ENCODE measurements around the gene GMDS. TPM values are rescaled to one million over a fixed set of nuclear protein-coding genes. Genes with fewer than 3 reads are reported as not detected.

GMDS gene
- total RNA-seq, 1 experiment from 2014 or later = 9.7 TPM

GRCh38 chr6:1906014-1906413, 339.4 kb downstream of the GMDS start:
- DNase-seq = no peak
- H3K36me3 ChIP-seq (ENCODE audit: insufficient read depth, low read length) = no peaks in the 10 kb centered on the region
- H2AFZ ChIP-seq (ENCODE audit: low read length) = no peak overlapping the region
- H3K9me2 ChIP-seq (replicated peaks; ENCODE audit: insufficient read depth, low read length) = no peaks in the 10 kb centered on the region
- no peaks in the 10 kb centered on the region for H4K20me1 ChIP-seq (ENCODE audit: insufficient read depth, low read depth, low read length)
- H3K79me2 ChIP-seq (ENCODE audit: low read length) = no peaks in the 10 kb centered on the region
- no peaks in the 10 kb centered on the region for H3K27me3 ChIP-seq (ENCODE audit: low read length)
- H3K9me3 ChIP-seq (ENCODE audit: low read length) = no peaks in the 10 kb centered on the region
- no peak overlapping the region for H3K4me2 ChIP-seq (ENCODE audit: low read depth, low read length, poor library complexity, severe bottlenecking)
- H3K4me1 ChIP-seq (ENCODE audit: low read length) = no peaks in the 10 kb centered on the region
- H3K4me3 ChIP-seq (ENCODE audit: low read length) = no peak overlapping the region
- no peak overlapping the region for H3K27ac ChIP-seq (ENCODE audit: low read length)
- no peak overlapping the region for H3K9ac ChIP-seq (ENCODE audit: low read length)

GRCh38 chr6:1904898-1905297, 340.5 kb downstream of the GMDS start:
- no peak overlapping the region for H3K4me2 ChIP-seq (ENCODE audit: low read depth, low read length, poor library complexity, severe bottlenecking)
- DNase-seq = no peak
- no peaks in the 10 kb centered on the region for H3K36me3 ChIP-seq (ENCODE audit: insufficient read depth, low read length)
- no peaks in the 10 kb centered on the region for H3K9me3 ChIP-seq (ENCODE audit: low read length)
- no peaks in the 10 kb centered on the region for H3K79me2 ChIP-seq (ENCODE audit: low read length)
- H3K4me3 ChIP-seq (ENCODE audit: low read length) = no peak overlapping the region
- H2AFZ ChIP-seq (ENCODE audit: low read length) = no peak overlapping the region
- H4K20me1 ChIP-seq (ENCODE audit: insufficient read depth, low read depth, low read length) = no peaks in the 10 kb centered on the region
- H3K9me2 ChIP-seq (replicated peaks; ENCODE audit: insufficient read depth, low read length) = no peaks in the 10 kb centered on the region
- H3K27me3 ChIP-seq (ENCODE audit: low read length) = no peaks in the 10 kb centered on the region
- no peaks in the 10 kb centered on the region for H3K4me1 ChIP-seq (ENCODE audit: low read length)
- no peak overlapping the region for H3K27ac ChIP-seq (ENCODE audit: low read length)
- H3K9ac ChIP-seq (ENCODE audit: low read length) = no peak overlapping the region

GRCh38 chr6:1904466-1904799, 341.0 kb downstream of the GMDS start:
- no peak overlapping the region for H3K9ac ChIP-seq (ENCODE audit: low read length)
- H3K4me2 ChIP-seq (ENCODE audit: low read depth, low read length, poor library complexity, severe bottlenecking) = no peak overlapping the region
- H3K4me3 ChIP-seq (ENCODE audit: low read length) = no peak overlapping the region

GRCh38 chr6:1903780-1904465, 341.5 kb downstream of the GMDS start:
- H3K4me1 ChIP-seq (ENCODE audit: low read length) = no peaks in the 10 kb centered on the region
- H3K9me2 ChIP-seq (replicated peaks; ENCODE audit: insufficient read depth, low read length) = no peaks in the 10 kb centered on the region
- no peak overlapping the region for H2AFZ ChIP-seq (ENCODE audit: low read length)
- no peak overlapping the region for H3K27ac ChIP-seq (ENCODE audit: low read length)
- no peaks in the 10 kb centered on the region for H3K9me3 ChIP-seq (ENCODE audit: low read length)
- no peaks in the 10 kb centered on the region for H3K27me3 ChIP-seq (ENCODE audit: low read length)
- no peak overlapping the region for H3K4me3 ChIP-seq (ENCODE audit: low read length)
- H4K20me1 ChIP-seq (ENCODE audit: insufficient read depth, low read depth, low read length) = no peaks in the 10 kb centered on the region
- no peak for DNase-seq
- H3K9ac ChIP-seq (ENCODE audit: low read length) = no peak overlapping the region
- no peaks in the 10 kb centered on the region for H3K36me3 ChIP-seq (ENCODE audit: insufficient read depth, low read length)
- no peaks in the 10 kb centered on the region for H3K79me2 ChIP-seq (ENCODE audit: low read length)
- no peak overlapping the region for H3K4me2 ChIP-seq (ENCODE audit: low read depth, low read length, poor library complexity, severe bottlenecking)

More at GRCh38 chr6:1904466-1904799, 341.0 kb downstream of the GMDS start:
- no peak for DNase-seq
- Histone ChIP-seq H3K36me3 (ENCODE audit: insufficient read depth, low read length) (no peaks in the 10 kb centered on the region), H3K79me2 (ENCODE audit: low read length) (no peaks in the 10 kb centered on the region), H3K9me2 (replicated peaks; ENCODE audit: insufficient read depth, low read length) (no peaks in the 10 kb centered on the region), H4K20me1 (ENCODE audit: insufficient read depth, low read depth, low read length) (no peaks in the 10 kb centered on the region), H2AFZ (ENCODE audit: low read length) (no peak overlapping the region), H3K9me3 (ENCODE audit: low read length) (no peaks in the 10 kb centered on the region), H3K4me1 (ENCODE audit: low read length) (no peaks in the 10 kb centered on the region), H3K27ac (ENCODE audit: low read length) (no peak overlapping the region), H3K27me3 (ENCODE audit: low read length) (no peaks in the 10 kb centered on the region)

- Histone ChIP-seq H4K20me1 (ENCODE audit: insufficient read depth, low read depth, low read length) (no peaks in the 10 kb centered on the region), H3K79me2 (ENCODE audit: low read length) (no peaks in the 10 kb centered on the region), H3K27me3 (ENCODE audit: low read length) (no peaks in the 10 kb centered on the region), H3K4me1 (ENCODE audit: low read length) (no peaks in the 10 kb centered on the region), H3K4me3 (ENCODE audit: low read length) (no peak overlapping the region), H3K27ac (ENCODE audit: low read length) (no peak overlapping the region), H3K4me2 (ENCODE audit: low read depth, low read length, poor library complexity, severe bottlenecking) (no peak overlapping the region), H3K9me3 (ENCODE audit: low read length) (no peaks in the 10 kb centered on the region), H3K9ac (ENCODE audit: low read length) (no peak overlapping the region), H3K9me2 (replicated peaks; ENCODE audit: insufficient read depth, low read length) (no peaks in the 10 kb centered on the region), H2AFZ (ENCODE audit: low read length) (no peak overlapping the region), H3K36me3 (ENCODE audit: insufficient read depth, low read length) (no peaks in the 10 kb centered on the region)
- DNase-seq = no peak
Observed at GRCh38 chr6:1901556-1901955, 343.8 kb downstream of the GMDS start.

GRCh38 chr6:1896897-1897296, 348.5 kb downstream of the GMDS start:
- Histone ChIP-seq H3K4me2 (ENCODE audit: low read depth, low read length, poor library complexity, severe bottlenecking) (no peak overlapping the region), H3K27me3 (ENCODE audit: low read length) (no peaks in the 10 kb centered on the region), H3K4me1 (ENCODE audit: low read length) (no peaks in the 10 kb centered on the region), H3K27ac (ENCODE audit: low read length) (no peak overlapping the region), H3K4me3 (ENCODE audit: low read length) (no peak overlapping the region), H2AFZ (ENCODE audit: low read length) (no peak overlapping the region), H3K9ac (ENCODE audit: low read length) (no peak overlapping the region), H3K9me2 (replicated peaks; ENCODE audit: insufficient read depth, low read length) (no peaks in the 10 kb centered on the region), H3K36me3 (ENCODE audit: insufficient read depth, low read length) (no peaks in the 10 kb centered on the region), H3K79me2 (ENCODE audit: low read length) (no peaks in the 10 kb centered on the region), H4K20me1 (ENCODE audit: insufficient read depth, low read depth, low read length) (peaks cover 7% of the 10 kb centered on the region; the same call in 1 of the 2 replicates), H3K9me3 (ENCODE audit: low read length) (no peaks in the 10 kb centered on the region)
- DNase-seq = no peak

GRCh38 chr6:1895721-1896120, 349.7 kb downstream of the GMDS start:
- no peak overlapping the region for H2AFZ ChIP-seq (ENCODE audit: low read length)
- H3K27ac ChIP-seq (ENCODE audit: low read length) = no peak overlapping the region
- peaks cover 7% of the 10 kb centered on the region; the same call in 1 of the 2 replicates for H4K20me1 ChIP-seq (ENCODE audit: insufficient read depth, low read depth, low read length)
- H3K9me3 ChIP-seq (ENCODE audit: low read length) = no peaks in the 10 kb centered on the region
- no peaks in the 10 kb centered on the region for H3K27me3 ChIP-seq (ENCODE audit: low read length)
- H3K9me2 ChIP-seq (replicated peaks; ENCODE audit: insufficient read depth, low read length) = no peaks in the 10 kb centered on the region
- no peaks in the 10 kb centered on the region for H3K36me3 ChIP-seq (ENCODE audit: insufficient read depth, low read length)
- DNase-seq = no peak
- H3K4me2 ChIP-seq (ENCODE audit: low read depth, low read length, poor library complexity, severe bottlenecking) = no peak overlapping the region
- no peaks in the 10 kb centered on the region for H3K4me1 ChIP-seq (ENCODE audit: low read length)
- H3K4me3 ChIP-seq (ENCODE audit: low read length) = no peak overlapping the region
- H3K9ac ChIP-seq (ENCODE audit: low read length) = no peak overlapping the region
- no peaks in the 10 kb centered on the region for H3K79me2 ChIP-seq (ENCODE audit: low read length)

- H3K4me2 ChIP-seq (ENCODE audit: low read depth, low read length, poor library complexity, severe bottlenecking) = no peak overlapping the region
- H3K27me3 ChIP-seq (ENCODE audit: low read length) = no peaks in the 10 kb centered on the region
- H3K4me1 ChIP-seq (ENCODE audit: low read length) = no peaks in the 10 kb centered on the region
- no peaks in the 10 kb centered on the region for H3K36me3 ChIP-seq (ENCODE audit: insufficient read depth, low read length)
- DNase-seq = no peak
- H3K9ac ChIP-seq (ENCODE audit: low read length) = no peak overlapping the region
- H2AFZ ChIP-seq (ENCODE audit: low read length) = no peak overlapping the region
- no peaks in the 10 kb centered on the region for H3K79me2 ChIP-seq (ENCODE audit: low read length)
- no peak overlapping the region for H3K4me3 ChIP-seq (ENCODE audit: low read length)
- no peaks in the 10 kb centered on the region for H3K9me3 ChIP-seq (ENCODE audit: low read length)
- H3K27ac ChIP-seq (ENCODE audit: low read length) = no peak overlapping the region
- peaks cover 7% of the 10 kb centered on the region; the same call in 1 of the 2 replicates for H4K20me1 ChIP-seq (ENCODE audit: insufficient read depth, low read depth, low read length)
- no peaks in the 10 kb centered on the region for H3K9me2 ChIP-seq (replicated peaks; ENCODE audit: insufficient read depth, low read length)
Observed at GRCh38 chr6:1894954-1895353, 350.5 kb downstream of the GMDS start.
